GM18867 (cell line): ENCODE measurements around the gene ELOVL7.
A peak's percentile ranks its signal among the peaks of the same experiment; 100 is the strongest.
"Not testable (repeated sequence)": the region's sequence is repeated elsewhere in the genome, so short reads cannot be mapped to it uniquely, and the experiment has no call there.

Experiments used
- ATAC-seq: cut with Tn5 transposase; IDR thresholded peaks from one replicate; pipeline ENCODE4 v1.9.1; 2021; ENCODE audit warnings: mild to moderate bottlenecking, moderate library complexity; ENCODE audit not compliant: unreplicated experiment

ELOVL7 gene

GRCh38 chr5:60843936-60844905 lies at the start of gene ELOVL7:
TSS of gene ELOVL7 (minus strand) at chr5:60844269. CDS start at chr5:60787397, 56,872 bp downstream.
- ATAC-seq: peak; percentile 98

DNA sequence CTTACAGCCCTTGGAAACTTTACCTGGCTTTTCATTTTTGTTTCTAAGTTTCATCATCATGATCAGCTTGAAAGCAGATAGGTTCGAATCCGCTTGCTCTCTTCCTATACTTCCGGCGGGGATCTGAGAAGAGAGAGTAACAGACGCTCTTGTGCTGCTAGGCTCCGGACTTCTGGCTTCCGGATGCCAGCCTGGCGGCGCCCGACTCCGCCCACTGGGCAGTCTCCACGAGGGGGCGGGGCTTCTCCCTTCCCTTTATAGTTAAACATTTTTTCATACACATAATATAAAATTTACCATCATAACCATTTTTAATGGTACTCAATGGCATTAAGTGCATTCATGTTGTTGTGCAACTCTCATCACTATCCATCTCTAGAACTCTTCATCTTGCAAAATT lies 49.5 kb upstream of the ELOVL7 start:
- ATAC-seq: no peak

- no peak for ATAC-seq
Observed at GRCh38 chr5:60891667-60892066, 47.6 kb upstream of the ELOVL7 start.

DNA sequence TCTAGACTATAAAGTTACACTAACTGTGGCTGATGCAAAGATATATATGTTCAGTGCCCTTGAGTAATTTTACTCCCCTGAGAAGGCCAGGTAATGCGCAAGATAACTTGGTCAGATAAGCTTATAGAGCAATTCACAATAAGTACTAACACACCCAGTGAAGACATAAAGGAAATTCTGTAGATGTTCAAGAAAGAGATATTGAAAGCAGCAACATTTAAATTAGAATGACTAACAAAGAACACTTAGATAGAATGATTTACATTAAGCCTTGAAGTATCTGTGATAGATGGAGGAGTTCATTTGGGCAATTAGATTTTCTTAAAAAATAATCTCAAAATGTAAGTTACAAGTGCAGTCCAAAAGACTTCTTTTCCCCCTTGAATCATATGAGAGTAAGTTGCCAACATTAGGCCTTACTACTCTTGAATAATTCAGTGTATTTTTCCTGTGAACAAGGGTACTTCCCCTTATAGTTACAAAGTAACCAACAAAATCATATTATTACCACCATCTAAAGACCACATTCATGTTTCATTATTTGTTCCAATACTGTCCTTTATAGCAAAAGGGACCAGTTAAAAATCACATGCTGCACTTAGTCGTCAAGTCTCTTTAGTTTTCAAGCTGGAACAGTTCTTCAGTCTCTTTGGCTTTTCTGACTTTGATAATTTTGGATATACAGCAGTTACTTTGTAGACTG lies 44.4 kb upstream of the ELOVL7 start:
- no peak for ATAC-seq

DNA sequence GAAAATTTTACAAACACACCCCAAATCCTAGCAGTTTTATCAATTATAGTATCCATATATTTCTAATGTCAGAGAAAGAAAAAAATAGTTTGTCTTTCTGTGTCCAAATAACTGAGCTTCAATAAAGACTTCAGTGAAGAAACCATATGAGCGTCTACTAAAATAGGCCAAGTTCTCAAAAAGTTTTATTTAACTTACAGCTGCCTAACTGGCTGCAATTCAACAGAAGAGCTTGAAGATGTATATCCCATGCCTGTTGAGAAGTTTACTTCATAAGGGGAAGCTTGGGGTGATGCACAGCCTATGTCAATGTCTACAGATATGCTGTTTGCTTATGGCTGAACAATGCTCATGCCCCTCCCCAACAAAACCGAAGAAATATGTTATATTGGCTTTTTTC lies 43.7 kb upstream of the ELOVL7 start:
- ATAC-seq: no peak

DNA sequence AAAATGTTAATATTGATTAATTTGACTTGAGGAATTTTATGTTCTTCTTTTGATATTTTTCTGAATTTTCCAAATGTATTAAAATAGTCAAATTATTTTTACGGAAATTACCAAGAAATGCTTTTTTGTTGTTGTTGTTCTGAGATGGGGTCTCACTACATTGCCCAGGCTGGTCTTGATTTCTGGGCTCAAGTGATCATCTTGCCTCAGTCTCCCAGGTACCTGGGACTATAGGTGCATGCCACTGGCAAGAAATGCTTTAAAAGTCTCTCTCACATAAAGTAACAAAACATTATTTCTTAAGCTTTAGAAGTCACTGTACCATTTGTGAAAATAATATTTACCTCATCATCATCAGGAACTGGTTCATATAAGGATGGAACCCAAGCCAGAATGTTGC lies 43.0 kb upstream of the ELOVL7 start:
- no peak for ATAC-seq

DNA sequence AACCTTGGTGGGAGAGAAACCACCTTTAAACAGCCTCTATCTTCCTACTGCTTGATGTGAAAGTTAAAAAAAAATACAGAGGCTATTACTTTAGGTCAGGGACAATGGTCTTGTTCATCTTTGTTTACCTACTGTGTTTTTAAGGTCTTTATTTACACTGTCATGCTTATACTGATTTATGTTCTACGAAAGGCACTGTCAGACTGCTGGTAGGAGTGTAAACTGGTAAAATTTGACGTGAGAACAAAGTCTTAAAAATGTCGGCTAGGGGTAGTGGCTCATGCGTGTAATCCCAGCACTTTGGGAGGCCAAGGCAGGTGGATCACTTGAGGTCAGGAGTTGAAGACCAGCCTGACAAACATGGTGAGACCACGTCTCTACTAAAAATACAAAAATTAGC lies 42.1 kb upstream of the ELOVL7 start:
- no peak for ATAC-seq

GRCh38 chr5:60883229-60883628 lies 39.2 kb upstream of the ELOVL7 start:
- no peak for ATAC-seq

DNA sequence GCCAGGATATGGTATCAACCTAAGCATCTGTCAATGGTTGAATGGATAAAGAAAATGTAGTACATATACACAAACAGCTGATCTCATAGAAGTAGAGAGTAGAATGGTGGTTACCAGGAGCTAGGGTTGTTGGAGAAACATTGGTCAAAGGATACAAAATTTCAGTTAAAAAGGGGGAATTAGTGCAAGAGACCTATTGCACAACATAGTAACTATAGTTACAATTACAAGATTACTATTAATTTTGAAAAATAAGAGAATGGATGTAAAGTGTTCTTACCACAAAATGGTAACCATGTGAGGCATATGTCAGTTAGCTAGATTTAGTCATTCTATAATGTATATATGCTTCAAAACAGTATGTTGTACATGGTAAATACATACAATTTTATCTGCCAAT lies 28.8 kb upstream of the ELOVL7 start:
- ATAC-seq: no peak

DNA sequence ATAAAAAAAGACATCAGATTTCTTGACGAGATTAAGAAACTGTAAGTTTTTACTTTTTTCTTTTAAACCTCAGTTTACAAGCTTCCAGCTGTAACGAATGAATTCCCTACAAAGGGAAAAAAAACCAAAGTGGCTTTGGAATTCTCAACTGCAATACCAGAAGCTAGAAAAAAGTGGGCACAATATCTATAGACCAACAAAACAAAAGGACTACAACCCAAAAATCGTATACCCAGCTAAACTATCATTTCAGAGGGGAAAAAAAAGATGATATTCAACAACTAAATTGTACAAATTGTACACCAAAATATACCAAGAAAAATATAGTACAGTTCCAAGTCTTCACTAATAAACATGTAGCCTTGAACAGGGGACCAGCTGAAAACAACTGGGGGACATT lies 26.8 kb upstream of the ELOVL7 start:
- ATAC-seq: no peak

GRCh38 chr5:60860572-60860971 lies 16.5 kb upstream of the ELOVL7 start:
- ATAC-seq: not testable (repeated sequence)

DNA sequence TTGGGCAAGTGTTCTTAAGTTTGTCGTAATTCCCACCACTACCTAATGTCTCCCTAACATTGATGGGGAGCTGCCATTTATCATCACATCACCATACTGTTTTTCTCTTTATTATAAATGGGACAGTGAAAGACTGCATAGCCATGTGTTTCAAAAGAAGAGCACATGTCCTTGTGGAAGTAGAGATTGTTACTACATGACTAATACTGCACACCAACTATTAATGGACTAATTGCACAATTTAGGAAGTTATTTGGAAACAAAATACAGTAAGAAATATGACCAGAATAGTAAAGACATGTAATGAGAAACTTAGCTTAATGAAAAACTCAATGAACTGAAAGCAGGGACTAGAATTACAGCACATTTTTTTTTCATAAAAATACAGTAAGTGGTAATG lies 12.0 kb upstream of the ELOVL7 start:
- ATAC-seq: no peak

- no peak for ATAC-seq
Observed at GRCh38 chr5:60852940-60853339, 8.9 kb upstream of the ELOVL7 start.

GRCh38 chr5:60852317-60852716 lies 8.2 kb upstream of the ELOVL7 start:
- ATAC-seq: no peak

DNA sequence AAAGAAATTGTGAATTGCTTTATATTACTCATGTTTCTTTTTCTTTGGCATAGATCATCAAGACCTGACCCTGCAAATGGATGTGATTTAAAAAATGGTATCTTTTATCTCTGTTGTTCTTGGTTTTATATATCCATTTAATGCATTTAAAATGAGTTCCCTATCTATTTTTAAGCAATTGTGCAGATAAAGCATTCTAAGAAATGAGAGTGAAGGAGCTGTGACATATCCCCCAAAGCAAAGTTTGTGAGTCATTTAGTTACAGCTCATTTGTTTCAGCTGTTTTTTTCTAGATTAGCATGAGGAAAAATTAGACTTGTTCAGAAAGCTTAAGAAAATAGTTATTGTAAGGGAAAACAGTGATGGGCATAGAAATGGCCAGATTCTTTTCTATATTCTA lies 7.6 kb upstream of the ELOVL7 start:
- no peak for ATAC-seq

DNA sequence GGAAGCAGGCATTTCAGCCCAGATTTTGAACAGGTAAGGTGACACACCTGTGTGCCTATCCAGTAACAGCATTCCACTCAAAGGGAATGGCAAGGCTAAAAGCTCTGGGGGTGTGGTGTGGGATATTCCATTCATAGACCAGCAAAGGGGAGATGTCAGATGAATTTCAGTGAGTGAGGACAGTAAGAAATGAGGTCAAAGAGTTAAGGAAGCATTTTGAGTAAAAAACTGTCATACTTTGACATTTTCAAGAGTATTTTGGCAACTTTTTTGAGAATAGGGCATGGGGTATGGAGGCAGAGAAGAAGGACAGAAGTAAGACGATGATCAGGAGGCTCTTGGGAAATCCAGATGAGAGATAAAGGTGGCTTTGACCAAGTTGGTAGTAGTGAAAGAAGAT lies 2.2 kb upstream of the ELOVL7 start:
- no peak for ATAC-seq

DNA sequence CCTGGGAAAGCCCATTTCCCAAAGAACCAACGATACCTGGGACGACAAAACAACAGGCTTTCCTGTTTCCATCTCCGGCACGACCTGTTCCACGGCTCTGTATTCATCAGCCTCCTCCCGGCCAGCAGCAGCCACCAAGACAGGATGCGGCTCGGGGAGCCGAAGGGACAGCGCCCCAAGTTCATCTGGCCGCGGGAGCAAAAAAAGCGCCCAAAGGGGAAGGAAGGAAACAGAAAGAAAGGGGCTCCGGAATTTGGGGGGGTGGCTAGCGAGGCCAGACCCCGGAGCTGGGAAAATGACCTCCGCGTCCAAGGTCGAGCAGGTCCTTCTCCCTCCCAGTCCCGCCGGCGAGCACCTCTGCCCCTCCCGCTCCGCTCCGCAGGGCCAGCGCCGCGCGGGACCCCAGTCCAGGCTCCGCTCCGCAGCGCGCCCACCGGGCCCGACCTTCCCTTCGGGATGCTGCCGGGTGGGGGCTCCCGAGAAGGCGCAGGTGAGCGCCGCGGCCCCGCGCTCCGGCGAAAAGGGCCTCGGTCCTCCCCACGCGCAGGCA lies 608 bp downstream of the ELOVL7 start:
- peak; percentile 21 for ATAC-seq

DNA sequence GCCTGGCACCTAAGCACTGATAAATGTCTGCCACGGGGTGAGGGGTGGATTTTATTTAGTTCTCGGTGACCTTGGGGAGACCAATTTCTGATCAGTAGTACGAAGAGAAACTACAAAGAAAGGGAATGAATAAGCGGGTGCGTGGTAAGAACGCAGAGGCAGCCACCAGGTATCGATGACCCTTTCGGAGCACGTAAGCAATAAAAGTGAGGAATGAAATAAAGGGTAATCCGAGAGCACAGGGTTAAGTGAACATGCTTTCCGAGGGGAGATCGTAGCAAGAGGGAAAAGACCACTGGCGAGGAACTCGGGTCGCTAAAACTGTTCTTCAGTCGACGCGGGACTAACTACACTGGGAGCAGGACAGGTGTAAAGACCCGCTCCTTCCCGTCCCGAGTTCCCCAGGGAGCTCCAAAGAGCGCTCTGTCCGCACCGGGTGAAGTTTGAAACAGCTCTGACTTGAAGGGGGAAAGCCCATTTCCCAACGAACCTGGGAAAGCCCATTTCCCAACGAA lies 1.1 kb downstream of the ELOVL7 start:
- ATAC-seq: no peak

GRCh38 chr5:60841361-60841760 lies 2.7 kb downstream of the ELOVL7 start:
- no peak for ATAC-seq

- ATAC-seq: no peak
Observed at GRCh38 chr5:60836131-60836530, 7.9 kb downstream of the ELOVL7 start.

GRCh38 chr5:60835554-60835953 lies 8.5 kb downstream of the ELOVL7 start:
- no peak for ATAC-seq

DNA sequence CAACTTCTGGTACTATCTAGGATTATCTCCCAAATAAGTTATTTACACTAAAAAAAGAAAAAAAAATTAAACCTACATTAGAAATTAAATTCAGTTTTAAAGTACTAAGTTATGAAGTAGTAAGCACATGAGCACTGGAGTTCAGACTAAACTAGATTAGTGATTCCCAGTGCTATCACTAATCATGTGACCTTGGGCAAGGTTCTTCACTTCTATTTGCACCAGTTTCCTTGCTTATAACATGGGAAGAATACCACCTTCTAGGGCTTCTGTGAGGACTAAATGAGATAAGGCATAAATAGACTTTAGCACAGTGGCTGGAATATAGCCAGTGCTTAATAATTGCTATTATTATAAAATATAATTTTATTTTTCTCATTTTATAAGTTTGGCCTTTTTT lies 10.5 kb downstream of the ELOVL7 start:
- ATAC-seq: no peak
